ES-I3 (cell line): ENCODE measurements around the gene MYO16.

Experiments used
- H3K36me3 ChIP-seq: 2 replicates; pipeline ENCODE4 v1.6.1; 2013; ENCODE audit warnings: mild to moderate bottlenecking, low read length, control low read depth, moderate library complexity; ENCODE audit not compliant: insufficient read depth
- H3K4me1 ChIP-seq: 2 replicates; pipeline ENCODE4 v1.6.1; 2013; ENCODE audit warnings: mild to moderate bottlenecking, control low read depth, low read length; ENCODE audit not compliant: insufficient read depth
- H3K9ac ChIP-seq: 2 replicates; pipeline ENCODE4 v1.6.1; 2013; ENCODE audit warnings: low read depth, mild to moderate bottlenecking, low read length, moderate library complexity
- H3K9me3 ChIP-seq: 2 replicates; pipeline ENCODE4 v1.6.1; 2013; ENCODE audit warnings: mild to moderate bottlenecking, low read length, moderate library complexity; ENCODE audit not compliant: control insufficient read depth, insufficient read depth

The MYO16 gene

DNA sequence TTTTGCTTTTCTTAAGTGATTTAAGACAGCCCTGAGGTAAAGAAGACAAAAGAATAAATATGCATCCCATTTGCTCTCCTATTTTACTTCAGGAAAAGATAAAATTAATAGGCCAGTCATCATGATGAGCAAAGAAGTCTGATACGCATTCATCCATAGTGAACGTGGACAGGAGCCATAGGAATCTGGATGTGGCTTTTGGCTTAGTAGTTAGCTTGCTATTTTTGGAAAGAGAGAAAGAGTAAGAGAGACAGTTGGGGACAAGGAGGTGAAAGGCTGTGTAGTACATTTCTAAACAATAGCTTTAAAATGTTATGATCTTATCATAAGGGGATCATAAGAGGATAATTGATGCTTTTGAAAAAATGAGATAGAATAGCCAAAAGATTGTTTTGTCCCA is 611.7 kb downstream of the MYO16 start:
- Histone ChIP-seq H3K4me1 (peaks cover 18% of the 10 kb centered on the region), H3K36me3 (no peaks in the 10 kb centered on the region; the same call in none of the 2 replicates), H3K9me3 (no peaks in the 10 kb centered on the region), H3K9ac (no peak overlapping the region)

DNA sequence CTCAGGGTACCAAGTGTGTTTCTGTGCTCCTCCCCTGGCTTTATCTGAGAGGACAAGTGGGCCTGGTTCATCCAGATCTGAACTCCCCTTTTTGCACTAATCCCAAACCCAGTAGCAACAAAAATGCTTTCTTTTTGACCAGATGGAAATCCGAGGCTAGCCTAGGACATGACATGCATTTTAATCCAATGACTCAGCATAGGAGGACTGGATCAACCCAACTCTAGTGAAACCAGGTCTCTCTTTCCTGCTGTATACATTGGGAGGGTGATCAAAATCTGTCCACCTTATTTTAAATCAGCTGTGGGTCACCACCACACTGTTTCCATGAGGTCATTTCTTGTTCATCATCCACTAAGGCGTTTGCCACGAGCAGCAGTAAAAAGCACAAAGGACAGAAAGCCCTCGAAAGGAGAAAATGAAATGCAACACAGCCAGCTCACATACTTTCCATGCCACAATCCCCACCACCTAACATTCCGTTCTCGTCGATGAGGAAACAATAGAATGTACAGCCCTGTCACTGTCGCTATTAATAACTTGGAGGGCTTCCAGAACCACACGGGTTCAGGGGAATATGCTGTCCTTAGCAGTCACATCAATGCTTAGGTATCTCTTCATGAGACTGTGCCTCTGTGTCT is 614.0 kb downstream of the MYO16 start:
- no peaks in the 10 kb centered on the region; the same call in none of the 2 replicates for H3K36me3 ChIP-seq
- H3K9ac ChIP-seq: no peak overlapping the region
- H3K4me1 ChIP-seq: peaks cover 18% of the 10 kb centered on the region
- H3K9me3 ChIP-seq: peaks cover 5% of the 10 kb centered on the region

DNA sequence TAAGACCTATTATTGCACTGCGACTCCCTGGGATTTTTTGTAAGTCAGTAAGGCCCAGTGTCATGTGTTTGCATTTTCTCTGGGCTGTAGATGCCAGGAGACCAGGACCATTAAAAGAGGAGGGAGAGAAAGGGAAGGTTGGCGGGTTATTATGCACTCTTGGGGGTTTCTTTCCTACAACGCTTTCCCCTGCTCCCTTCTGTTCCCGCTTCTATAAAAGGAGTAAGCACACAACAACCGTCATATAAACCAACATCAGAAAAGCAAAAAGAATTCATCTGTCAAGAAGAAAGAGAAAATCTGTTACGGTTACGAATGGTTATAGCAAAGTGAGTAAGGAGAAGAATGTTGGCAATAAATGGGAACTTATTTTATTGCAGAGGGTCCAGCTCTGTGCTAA is 615.2 kb downstream of the MYO16 start:
- peaks cover 9% of the 10 kb centered on the region for H3K9me3 ChIP-seq
- H3K9ac ChIP-seq: no peak overlapping the region
- H3K36me3 ChIP-seq: no peaks in the 10 kb centered on the region; the same call in none of the 2 replicates
- peaks cover 18% of the 10 kb centered on the region for H3K4me1 ChIP-seq

DNA sequence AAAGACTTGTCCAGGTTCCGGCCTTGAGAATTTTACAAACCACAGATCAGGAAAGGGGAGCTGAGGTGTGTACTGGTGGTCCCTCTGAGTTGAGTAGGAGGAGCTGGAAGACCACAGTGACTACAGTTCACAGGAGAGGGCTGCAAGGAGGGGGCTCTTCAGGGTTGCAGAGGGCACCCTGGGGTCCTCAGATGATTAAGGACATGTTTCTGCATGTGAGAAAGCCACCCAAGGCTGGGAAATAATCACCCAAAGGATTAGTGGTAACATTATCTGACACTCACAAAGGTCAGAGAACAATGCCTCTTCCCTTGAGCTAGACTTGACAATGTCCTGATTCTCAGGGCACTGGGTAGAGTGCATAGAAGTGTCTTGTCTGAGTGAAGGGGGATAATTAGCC is 616.6 kb downstream of the MYO16 start:
- H3K36me3 ChIP-seq: no peaks in the 10 kb centered on the region; the same call in none of the 2 replicates
- no peak overlapping the region for H3K9ac ChIP-seq
- H3K4me1 ChIP-seq: peaks cover 18% of the 10 kb centered on the region
- peaks cover 11% of the 10 kb centered on the region for H3K9me3 ChIP-seq

DNA sequence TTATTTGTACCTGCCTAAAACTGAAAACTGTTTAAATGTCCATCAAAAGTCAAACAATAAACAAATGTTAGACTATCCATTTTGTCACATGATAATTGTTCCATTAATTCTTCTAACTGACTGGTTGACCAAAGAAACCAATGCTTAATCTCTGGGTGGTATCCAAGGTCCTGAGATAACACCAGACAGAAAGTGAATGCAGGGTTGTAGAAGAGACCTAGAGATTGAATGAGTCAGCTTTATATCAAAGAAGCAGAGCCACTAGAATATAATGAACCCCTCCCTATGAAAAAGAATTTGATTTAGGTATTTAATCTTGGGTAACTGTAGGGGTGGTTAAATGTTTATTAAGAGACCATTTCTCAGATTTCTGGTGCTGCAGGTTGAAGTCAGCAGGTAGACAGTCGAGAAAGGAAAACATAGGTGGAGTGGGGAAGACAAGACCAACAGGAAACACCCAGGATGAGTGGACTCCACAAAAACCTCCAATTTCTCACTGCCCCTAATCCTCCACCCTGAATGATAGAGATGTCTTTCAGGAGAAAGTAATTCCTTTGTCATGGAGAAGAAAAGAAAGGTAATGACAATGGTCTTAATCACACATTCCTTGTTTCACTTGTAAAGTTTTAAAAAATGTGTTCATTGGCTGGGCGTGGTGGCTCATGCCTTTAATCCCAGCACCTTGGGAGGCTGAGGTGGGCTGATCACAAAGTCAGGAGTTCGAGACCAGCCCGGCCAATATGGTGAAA is 620.5 kb downstream of the MYO16 start:
- Histone ChIP-seq H3K9me3 (peaks cover 11% of the 10 kb centered on the region), H3K4me1 (peaks cover 9% of the 10 kb centered on the region), H3K36me3 (no peaks in the 10 kb centered on the region), H3K9ac (no peak overlapping the region)

DNA sequence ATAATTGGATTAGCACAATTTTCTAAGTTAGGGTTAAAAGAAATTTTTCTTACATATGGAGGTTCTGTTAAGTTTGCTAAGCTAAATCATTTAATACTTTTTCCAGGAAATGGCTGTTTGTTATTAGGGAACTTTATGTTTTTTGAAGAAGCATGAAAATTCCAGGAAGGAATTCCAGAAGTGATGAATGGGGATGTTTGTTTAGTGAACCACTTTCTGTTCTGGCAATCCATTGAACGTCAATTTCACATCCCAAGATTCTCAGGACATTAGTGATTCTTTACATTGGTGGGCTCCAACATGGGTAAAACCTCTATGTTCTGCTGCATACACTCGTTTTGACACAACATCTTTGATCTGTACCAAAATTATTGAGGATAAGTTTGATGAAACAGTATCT is 622.5 kb downstream of the MYO16 start:
- peaks cover 17% of the 10 kb centered on the region for H3K4me1 ChIP-seq
- H3K36me3 ChIP-seq: no peaks in the 10 kb centered on the region
- no peak overlapping the region for H3K9ac ChIP-seq
- peaks cover 11% of the 10 kb centered on the region for H3K9me3 ChIP-seq

DNA sequence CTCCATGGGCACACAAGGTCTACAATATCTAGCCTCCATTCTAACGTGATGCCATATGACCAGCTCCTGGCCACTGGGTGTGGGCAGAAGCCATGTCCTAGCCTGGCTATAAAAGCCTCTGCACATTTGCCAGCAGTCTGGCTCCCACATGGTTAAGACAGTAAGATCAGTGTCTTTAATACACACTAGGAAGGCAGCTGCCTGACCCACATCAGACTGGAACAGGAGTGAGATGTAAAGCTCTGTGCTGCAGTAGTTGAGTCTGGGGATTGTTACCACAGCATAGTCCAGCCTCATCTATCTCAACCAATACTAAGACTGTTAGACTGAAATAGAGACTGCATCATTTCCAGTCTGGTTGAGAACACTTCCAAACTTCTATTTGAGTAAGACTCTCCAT is 623.9 kb downstream of the MYO16 start:
- no peaks in the 10 kb centered on the region for H3K36me3 ChIP-seq
- peaks cover 18% of the 10 kb centered on the region for H3K4me1 ChIP-seq
- no peak overlapping the region for H3K9ac ChIP-seq
- H3K9me3 ChIP-seq: peaks cover 8% of the 10 kb centered on the region

DNA sequence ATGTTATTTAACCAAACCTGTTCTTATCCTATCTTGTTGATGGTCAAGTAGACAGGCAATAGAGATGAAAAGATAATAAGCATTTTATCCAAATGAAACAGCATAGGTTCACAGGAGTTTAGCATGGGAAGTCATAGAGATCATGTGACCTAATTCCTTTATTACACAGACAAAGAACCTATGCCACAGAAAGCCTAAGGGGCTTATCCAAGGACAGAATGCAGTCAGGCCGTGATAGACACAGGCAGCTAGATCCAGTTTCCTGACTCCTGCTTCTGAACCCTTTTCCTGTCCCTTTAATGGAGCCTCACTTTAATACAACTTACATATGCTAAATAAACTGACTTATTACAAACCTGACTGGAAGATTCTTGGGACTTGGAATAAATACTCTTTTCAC is 624.9 kb downstream of the MYO16 start:
- peaks cover 3% of the 10 kb centered on the region; the same call in 1 of the 2 replicates for H3K9me3 ChIP-seq
- no peaks in the 10 kb centered on the region; the same call in 1 of the 2 replicates for H3K36me3 ChIP-seq
- H3K4me1 ChIP-seq: peaks cover 18% of the 10 kb centered on the region
- H3K9ac ChIP-seq: no peak overlapping the region

DNA sequence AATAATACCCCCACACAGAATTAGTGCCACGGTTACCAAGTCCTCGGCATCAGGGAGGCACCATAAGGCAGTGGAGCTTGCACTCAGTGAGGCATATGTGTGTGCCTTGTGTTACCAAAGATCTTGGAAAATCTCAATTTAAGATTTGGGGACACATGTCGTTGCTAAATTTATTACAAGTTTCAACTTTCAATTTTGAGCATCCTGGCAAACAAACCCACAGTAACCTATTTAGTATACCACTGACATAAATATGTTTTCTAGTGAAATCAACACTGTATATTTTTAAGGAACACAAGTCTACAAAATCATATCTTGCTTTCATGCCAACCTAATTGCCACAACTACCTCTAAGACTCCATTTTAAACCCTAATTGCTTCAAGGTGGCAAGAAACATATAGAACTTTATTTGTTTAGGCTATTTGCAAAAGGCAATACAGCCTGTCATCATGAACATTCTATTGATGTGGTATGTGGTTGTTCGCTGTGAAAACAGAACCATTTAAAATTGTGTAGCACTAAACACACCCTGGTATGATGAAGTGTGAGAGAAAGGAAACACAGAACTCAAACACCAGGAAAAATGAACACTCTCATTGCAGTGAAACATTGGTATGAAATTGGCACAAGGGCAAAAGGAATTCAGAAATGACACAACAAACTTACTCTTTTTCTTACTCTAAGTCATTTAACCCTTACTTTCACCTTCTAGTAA is 625.9 kb downstream of the MYO16 start:
- H3K9me3 ChIP-seq: no peaks in the 10 kb centered on the region
- H3K9ac ChIP-seq: no peak overlapping the region
- H3K36me3 ChIP-seq: no peaks in the 10 kb centered on the region; the same call in 1 of the 2 replicates
- peaks cover 18% of the 10 kb centered on the region for H3K4me1 ChIP-seq

DNA sequence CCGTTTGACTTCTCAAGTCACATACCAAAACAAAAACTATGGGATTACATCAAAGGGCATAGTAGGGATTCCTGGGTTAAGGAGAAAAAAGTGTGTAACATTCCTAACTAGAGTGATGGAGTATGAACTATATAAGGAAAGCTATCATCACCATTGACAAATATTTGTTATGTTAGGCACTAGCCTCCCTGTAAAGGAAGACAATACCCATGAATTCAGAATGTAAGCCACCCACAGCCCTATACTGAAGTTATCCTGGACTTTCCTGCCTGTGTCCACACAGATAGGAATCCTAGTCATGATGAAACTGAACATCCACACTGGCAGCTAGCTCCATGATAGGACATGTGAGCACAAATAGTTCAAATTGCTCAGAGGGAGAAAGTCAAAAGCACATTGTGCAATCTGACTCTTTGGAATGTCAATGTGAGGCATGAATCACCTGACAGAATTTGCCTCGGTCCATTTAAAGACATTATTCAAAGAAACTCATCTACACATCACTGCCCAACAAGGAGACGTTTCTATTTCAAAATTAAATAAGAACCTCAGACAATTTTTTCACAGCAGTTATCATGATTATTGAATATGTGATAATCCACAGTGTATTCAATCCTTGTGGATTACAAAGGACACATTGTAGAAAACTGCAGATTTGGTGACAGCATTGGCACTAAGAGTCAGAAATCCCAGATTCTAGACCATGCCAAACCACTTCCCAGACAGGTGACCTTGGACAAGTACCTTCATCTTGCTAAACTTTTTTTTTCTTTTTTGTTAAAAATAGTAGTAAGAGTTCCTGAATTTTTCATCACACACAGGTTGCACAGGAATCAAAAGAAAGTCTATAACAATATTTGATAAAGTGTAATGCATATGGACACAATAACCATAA is 627.7 kb downstream of the MYO16 start:
- Histone ChIP-seq H3K9me3 (peaks cover 6% of the 10 kb centered on the region), H3K36me3 (no peaks in the 10 kb centered on the region; the same call in 1 of the 2 replicates), H3K9ac (no peak overlapping the region), H3K4me1 (peaks cover 18% of the 10 kb centered on the region)
